Measurements from ENCODE around the gene ENDOD1.

The ENDOD1 gene

GRCh38 chr11:95065336-95065735 lies 24.3 kb upstream of the ENDOD1 start:
- H3K36me3 ChIP-seq (ENCODE audit: insufficient read depth, low read length), result no peaks in the 10 kb centered on the region
- H3K4me3 ChIP-seq (ENCODE audit: low read length), result no peak overlapping the region
- H3K27me3 ChIP-seq (ENCODE audit: insufficient read depth, low read length), result no peaks in the 10 kb centered on the region
- H3K4me1 ChIP-seq (ENCODE audit: insufficient read depth, low read length), result peaks cover 10% of the 10 kb centered on the region
- no peaks in the 10 kb centered on the region for H3K9me3 ChIP-seq (ENCODE audit: low read length)
- H2AFZ ChIP-seq (ENCODE audit: low read depth, low read length), result no peak overlapping the region

GRCh38 chr11:95066716-95067038 lies 23.0 kb upstream of the ENDOD1 start, which contains the start of gene SRSF8:
SRSF8 (plus strand) TSS chr11:95066919; CDS start chr11:95067227, 308 bp downstream.
- peak within 1 kb of the TSS; percentile 62 for H3K4me3 ChIP-seq (ENCODE audit: low read length)
- no peaks in the 10 kb centered on the region for H3K36me3 ChIP-seq (ENCODE audit: insufficient read depth, low read length)
- H2AFZ ChIP-seq (ENCODE audit: low read depth, low read length), result peak within 1 kb of the TSS; percentile 73
- peaks cover 10% of the 10 kb centered on the region for H3K4me1 ChIP-seq (ENCODE audit: insufficient read depth, low read length)
- no peaks in the 10 kb centered on the region for H3K9me3 ChIP-seq (ENCODE audit: low read length)
- no peaks in the 10 kb centered on the region for H3K27me3 ChIP-seq (ENCODE audit: insufficient read depth, low read length)

GRCh38 chr11:95067039-95067840 lies 22.4 kb upstream of the ENDOD1 start:
- H3K4me3 ChIP-seq (ENCODE audit: low read length), result peak overlapping the region; percentile 62
- no peaks in the 10 kb centered on the region for H3K27me3 ChIP-seq (ENCODE audit: insufficient read depth, low read length)
- H3K4me1 ChIP-seq (ENCODE audit: insufficient read depth, low read length), result peaks cover 10% of the 10 kb centered on the region
- H2AFZ ChIP-seq (ENCODE audit: low read depth, low read length), result peak overlapping the region; percentile 73
- H3K36me3 ChIP-seq (ENCODE audit: insufficient read depth, low read length), result no peaks in the 10 kb centered on the region
- H3K9me3 ChIP-seq (ENCODE audit: low read length), result no peaks in the 10 kb centered on the region

- Histone ChIP-seq H3K36me3 (ENCODE audit: insufficient read depth, low read length) (no peaks in the 10 kb centered on the region), H2AFZ (ENCODE audit: low read depth, low read length) (peak overlapping the region; percentile 73), H3K9me3 (ENCODE audit: low read length) (no peaks in the 10 kb centered on the region), H3K4me1 (ENCODE audit: insufficient read depth, low read length) (peaks cover 10% of the 10 kb centered on the region), H3K27me3 (ENCODE audit: insufficient read depth, low read length) (no peaks in the 10 kb centered on the region), H3K4me3 (ENCODE audit: low read length) (peak overlapping the region; percentile 62)
Measured at GRCh38 chr11:95067841-95068219, 21.8 kb upstream of the ENDOD1 start.

GRCh38 chr11:95068549-95068948 lies 21.1 kb upstream of the ENDOD1 start:
- peak overlapping the region; percentile 62 for H3K4me3 ChIP-seq (ENCODE audit: low read length)
- peak overlapping the region; percentile 73 for H2AFZ ChIP-seq (ENCODE audit: low read depth, low read length)
- H3K27me3 ChIP-seq (ENCODE audit: insufficient read depth, low read length), result no peaks in the 10 kb centered on the region
- H3K9me3 ChIP-seq (ENCODE audit: low read length), result no peaks in the 10 kb centered on the region
- peaks cover 10% of the 10 kb centered on the region for H3K4me1 ChIP-seq (ENCODE audit: insufficient read depth, low read length)
- no peaks in the 10 kb centered on the region for H3K36me3 ChIP-seq (ENCODE audit: insufficient read depth, low read length)

- Histone ChIP-seq H3K4me1 (ENCODE audit: insufficient read depth, low read length) (peaks cover 10% of the 10 kb centered on the region), H3K9me3 (ENCODE audit: low read length) (no peaks in the 10 kb centered on the region), H3K27me3 (ENCODE audit: insufficient read depth, low read length) (no peaks in the 10 kb centered on the region), H3K4me3 (ENCODE audit: low read length) (no peak overlapping the region), H3K36me3 (ENCODE audit: insufficient read depth, low read length) (no peaks in the 10 kb centered on the region), H2AFZ (ENCODE audit: low read depth, low read length) (no peak overlapping the region)
Measured at GRCh38 chr11:95070471-95070870, 19.2 kb upstream of the ENDOD1 start.

- H3K4me1 ChIP-seq (ENCODE audit: insufficient read depth, low read length), result peaks cover 11% of the 10 kb centered on the region
- no peak overlapping the region for H3K4me3 ChIP-seq (ENCODE audit: low read length)
- no peaks in the 10 kb centered on the region for H3K36me3 ChIP-seq (ENCODE audit: insufficient read depth, low read length)
- no peak overlapping the region for H2AFZ ChIP-seq (ENCODE audit: low read depth, low read length)
- no peaks in the 10 kb centered on the region for H3K27me3 ChIP-seq (ENCODE audit: insufficient read depth, low read length)
- no peaks in the 10 kb centered on the region for H3K9me3 ChIP-seq (ENCODE audit: low read length)
Measured at GRCh38 chr11:95072948-95073347, 16.7 kb upstream of the ENDOD1 start.

- Histone ChIP-seq H3K4me3 (ENCODE audit: low read length) (no peak overlapping the region), H3K36me3 (ENCODE audit: insufficient read depth, low read length) (no peaks in the 10 kb centered on the region), H2AFZ (ENCODE audit: low read depth, low read length) (no peak overlapping the region), H3K9me3 (ENCODE audit: low read length) (no peaks in the 10 kb centered on the region), H3K27me3 (ENCODE audit: insufficient read depth, low read length) (no peaks in the 10 kb centered on the region), H3K4me1 (ENCODE audit: insufficient read depth, low read length) (peaks cover 4% of the 10 kb centered on the region)
Measured at GRCh38 chr11:95074792-95075563, 14.7 kb upstream of the ENDOD1 start.

- Histone ChIP-seq H3K4me3 (ENCODE audit: low read length) (no peak overlapping the region), H2AFZ (ENCODE audit: low read depth, low read length) (no peak overlapping the region), H3K9me3 (ENCODE audit: low read length) (no peaks in the 10 kb centered on the region)
Measured at GRCh38 chr11:95076416-95076815, 13.2 kb upstream of the ENDOD1 start.

GRCh38 chr11:95076981-95077380 lies 12.7 kb upstream of the ENDOD1 start:
- H3K27me3 ChIP-seq (ENCODE audit: insufficient read depth, low read length), result no peaks in the 10 kb centered on the region
- H3K4me3 ChIP-seq (ENCODE audit: low read length), result no peak overlapping the region

More at GRCh38 chr11:95076416-95076815, 13.2 kb upstream of the ENDOD1 start:
- peaks cover 8% of the 10 kb centered on the region for H3K4me1 ChIP-seq (ENCODE audit: insufficient read depth, low read length)
- no peaks in the 10 kb centered on the region for H3K36me3 ChIP-seq (ENCODE audit: insufficient read depth, low read length)
- H3K27me3 ChIP-seq (ENCODE audit: insufficient read depth, low read length), result no peaks in the 10 kb centered on the region

GRCh38 chr11:95078526-95078925 lies 11.1 kb upstream of the ENDOD1 start:
- Histone ChIP-seq H3K27me3 (ENCODE audit: insufficient read depth, low read length) (no peaks in the 10 kb centered on the region), H2AFZ (ENCODE audit: low read depth, low read length) (no peak overlapping the region), H3K36me3 (ENCODE audit: insufficient read depth, low read length) (no peaks in the 10 kb centered on the region), H3K4me1 (ENCODE audit: insufficient read depth, low read length) (peaks cover 13% of the 10 kb centered on the region), H3K9me3 (ENCODE audit: low read length) (no peaks in the 10 kb centered on the region), H3K4me3 (ENCODE audit: low read length) (no peak overlapping the region)

More at GRCh38 chr11:95076981-95077380, 12.7 kb upstream of the ENDOD1 start:
- no peak overlapping the region for H2AFZ ChIP-seq (ENCODE audit: low read depth, low read length)
- H3K36me3 ChIP-seq (ENCODE audit: insufficient read depth, low read length), result no peaks in the 10 kb centered on the region
- peaks cover 13% of the 10 kb centered on the region for H3K4me1 ChIP-seq (ENCODE audit: insufficient read depth, low read length)
- no peaks in the 10 kb centered on the region for H3K9me3 ChIP-seq (ENCODE audit: low read length)

GRCh38 chr11:95081010-95081409 lies 8.6 kb upstream of the ENDOD1 start:
- Histone ChIP-seq H3K27me3 (ENCODE audit: insufficient read depth, low read length) (no peaks in the 10 kb centered on the region), H2AFZ (ENCODE audit: low read depth, low read length) (no peak overlapping the region), H3K9me3 (ENCODE audit: low read length) (no peaks in the 10 kb centered on the region), H3K4me3 (ENCODE audit: low read length) (no peak overlapping the region), H3K4me1 (ENCODE audit: insufficient read depth, low read length) (peaks cover 13% of the 10 kb centered on the region), H3K36me3 (ENCODE audit: insufficient read depth, low read length) (no peaks in the 10 kb centered on the region)

- no peaks in the 10 kb centered on the region for H3K9me3 ChIP-seq (ENCODE audit: low read length)
- H3K27me3 ChIP-seq (ENCODE audit: insufficient read depth, low read length), result no peaks in the 10 kb centered on the region
- no peaks in the 10 kb centered on the region for H3K36me3 ChIP-seq (ENCODE audit: insufficient read depth, low read length)
- peak overlapping the region; percentile 66 for H2AFZ ChIP-seq (ENCODE audit: low read depth, low read length)
- H3K4me3 ChIP-seq (ENCODE audit: low read length), result no peak overlapping the region
- H3K4me1 ChIP-seq (ENCODE audit: insufficient read depth, low read length), result peaks cover 11% of the 10 kb centered on the region
Measured at GRCh38 chr11:95081412-95081811, 8.2 kb upstream of the ENDOD1 start.

Measured in neuron (in vitro differentiated cells).